HG02798 (cell line): ENCODE data around the gene GABARAPL2.
"Not testable (repeated sequence)": the region's sequence is repeated elsewhere in the genome, so short reads cannot be mapped to it uniquely, and the experiment has no call there.

ENCODE experiments used
- ATAC-seq: cut with Tn5 transposase; IDR thresholded peaks from one replicate; pipeline ENCODE4 v1.9.1; 2021; ENCODE audit warnings: mild to moderate bottlenecking; ENCODE audit not compliant: unreplicated experiment, poor library complexity

The GABARAPL2 gene

GRCh38 chr16:75588716-75589115 lies 22.5 kb downstream of the GABARAPL2 start:
- no peak for ATAC-seq

GRCh38 chr16:75589306-75589705 lies 23.1 kb downstream of the GABARAPL2 start:
- no peak for ATAC-seq

- ATAC-seq: no peak
Measured at GRCh38 chr16:75590920-75591843, 25.0 kb downstream of the GABARAPL2 start.

- not testable (repeated sequence) for ATAC-seq
Measured at GRCh38 chr16:75591927-75592326, 25.7 kb downstream of the GABARAPL2 start.

GRCh38 chr16:75593308-75593707 lies 27.1 kb downstream of the GABARAPL2 start:
- no peak for ATAC-seq

- ATAC-seq: no peak
Measured at GRCh38 chr16:75593825-75594820, 27.9 kb downstream of the GABARAPL2 start.

- ATAC-seq: no peak
Measured at GRCh38 chr16:75599452-75600277, 33.5 kb downstream of the GABARAPL2 start.

GRCh38 chr16:75603241-75603640 lies 37.1 kb downstream of the GABARAPL2 start:
- no peak for ATAC-seq

GRCh38 chr16:75606507-75606906 lies 40.3 kb downstream of the GABARAPL2 start:
- no peak for ATAC-seq

- no peak for ATAC-seq
Measured at GRCh38 chr16:75614066-75614897, 48.1 kb downstream of the GABARAPL2 start.

- no peak for ATAC-seq
Measured at GRCh38 chr16:75615619-75616018, 49.4 kb downstream of the GABARAPL2 start.

- no peak for ATAC-seq
Measured at GRCh38 chr16:75616521-75617010, 50.4 kb downstream of the GABARAPL2 start.

- no peak for ATAC-seq
Measured at GRCh38 chr16:75617121-75617520, 50.9 kb downstream of the GABARAPL2 start.

- no peak for ATAC-seq
Measured at GRCh38 chr16:75618780-75619179, 52.6 kb downstream of the GABARAPL2 start.

- ATAC-seq: peak; percentile 29
Measured at GRCh38 chr16:75620326-75621169, 54.4 kb downstream of the GABARAPL2 start.

- ATAC-seq: peak; percentile 21
Measured at GRCh38 chr16:75621170-75621477, 54.9 kb downstream of the GABARAPL2 start.

- peak; percentile 91 for ATAC-seq
Measured at GRCh38 chr16:75622761-75623605, 56.8 kb downstream of the GABARAPL2 start, which contains the start of gene ADAT1. ADAT1 (minus strand) TSS chr16:75623281; CDS start chr16:75620799, 2,482 bp downstream.
